Ishikawa (cell line): ENCODE data around the gene RNU6-9.

Experiments used
- CEBPB ChIP-seq: IDR thresholded peaks from 2 replicates; pipeline ENCODE4 v1.6.1; 2012
- CREB1 ChIP-seq: IDR thresholded peaks from 2 replicates; pipeline ENCODE4 v1.6.1; 2012; ENCODE audit warnings: low read depth
- EGR1 ChIP-seq: IDR thresholded peaks from 2 replicates; pipeline ENCODE4 v1.6.1; 2012
- EP300 ChIP-seq: IDR thresholded peaks from 2 replicates; pipeline ENCODE4 v1.6.1; 2012; ENCODE audit warnings: borderline replicate concordance
- FOXM1 ChIP-seq: IDR thresholded peaks from 2 replicates; pipeline ENCODE4 v1.6.1; 2012; ENCODE audit warnings: low read depth, borderline replicate concordance
- MAX ChIP-seq: IDR thresholded peaks from 2 replicates; pipeline ENCODE4 v1.6.1; 2012
- NFIC ChIP-seq: IDR thresholded peaks from 2 replicates; pipeline ENCODE4 v1.6.1; 2012
- RAD21 ChIP-seq: IDR thresholded peaks from 2 replicates; pipeline ENCODE4 v1.6.1; 2012; ENCODE audit warnings: low read depth
- REST ChIP-seq: IDR thresholded peaks from 2 replicates; pipeline ENCODE4 v1.6.1; 2012; ENCODE audit warnings: low read depth, mild to moderate bottlenecking
- TAF1 ChIP-seq: IDR thresholded peaks from 2 replicates; pipeline ENCODE4 v1.6.1; 2012; ENCODE audit warnings: low read depth, mild to moderate bottlenecking
- TCF12 ChIP-seq: IDR thresholded peaks from 2 replicates; pipeline ENCODE4 v1.6.1; 2012; ENCODE audit warnings: low read depth
- TEAD4 ChIP-seq: IDR thresholded peaks from 2 replicates; pipeline ENCODE4 v1.6.1; 2012
- USF1 ChIP-seq: IDR thresholded peaks from 2 replicates; pipeline ENCODE4 v1.6.1; 2012
- YY1 ChIP-seq: IDR thresholded peaks from 2 replicates; pipeline ENCODE4 v1.6.1; 2012; ENCODE audit warnings: low read depth
- ZBTB7A ChIP-seq: IDR thresholded peaks from 2 replicates; pipeline ENCODE4 v1.6.1; 2012; ENCODE audit warnings: low read depth

Gene RNU6-9

GRCh38 chr19:896999-897398 lies 3.7 kb downstream of the RNU6-9 start:
- TF ChIP-seq NFIC: no peak
- TF ChIP-seq USF1: no peak
- TF ChIP-seq FOXM1: no peak
- no peak for TF ChIP-seq TEAD4
- TF ChIP-seq CEBPB: no peak
- no peak for TF ChIP-seq TCF12
- no peak for TF ChIP-seq EP300
- TF ChIP-seq TAF1: no peak
- no peak for TF ChIP-seq RAD21
- TF ChIP-seq EGR1: no peak
- TF ChIP-seq YY1: no peak
- TF ChIP-seq REST: no peak
- no peak for TF ChIP-seq CREB1
- TF ChIP-seq ZBTB7A: no peak
- no peak for TF ChIP-seq MAX

GRCh38 chr19:897442-898039 lies 4.3 kb downstream of the RNU6-9 start:
- TF ChIP-seq TEAD4 (no peak), RAD21 (no peak), EGR1 (no peak), YY1 (no peak), NFIC (no peak), TAF1 (no peak), CREB1 (no peak), TCF12 (no peak), MAX (no peak), CEBPB (no peak), USF1 (no peak), FOXM1 (no peak), ZBTB7A (no peak), EP300 (no peak), REST (no peak)

- no peak for TF ChIP-seq MAX
- TF ChIP-seq CEBPB: no peak
- TF ChIP-seq TEAD4: no peak
- no peak for TF ChIP-seq TCF12
- TF ChIP-seq EP300: no peak
- TF ChIP-seq ZBTB7A: no peak
- no peak for TF ChIP-seq RAD21
- no peak for TF ChIP-seq CREB1
- no peak for TF ChIP-seq USF1
- no peak for TF ChIP-seq EGR1
- TF ChIP-seq NFIC: no peak
- TF ChIP-seq REST: no peak
- TF ChIP-seq FOXM1: no peak
- no peak for TF ChIP-seq YY1
Measured at GRCh38 chr19:898663-899062, 5.4 kb downstream of the RNU6-9 start.
